SH-SY5Y (cell line): ENCODE measurements around the gene PAPPA2.

ENCODE experiments used
- GATA2 ChIP-seq: IDR thresholded peaks from 2 replicates; pipeline ENCODE4 v1.6.1; 2011; ENCODE audit warnings: mild to moderate bottlenecking, low read depth, low read length
- GATA3 ChIP-seq: IDR thresholded peaks from 2 replicates; pipeline ENCODE4 v1.6.1; 2011; ENCODE audit warnings: low read depth, mild to moderate bottlenecking, low read length, moderate library complexity

Gene PAPPA2, protein sequence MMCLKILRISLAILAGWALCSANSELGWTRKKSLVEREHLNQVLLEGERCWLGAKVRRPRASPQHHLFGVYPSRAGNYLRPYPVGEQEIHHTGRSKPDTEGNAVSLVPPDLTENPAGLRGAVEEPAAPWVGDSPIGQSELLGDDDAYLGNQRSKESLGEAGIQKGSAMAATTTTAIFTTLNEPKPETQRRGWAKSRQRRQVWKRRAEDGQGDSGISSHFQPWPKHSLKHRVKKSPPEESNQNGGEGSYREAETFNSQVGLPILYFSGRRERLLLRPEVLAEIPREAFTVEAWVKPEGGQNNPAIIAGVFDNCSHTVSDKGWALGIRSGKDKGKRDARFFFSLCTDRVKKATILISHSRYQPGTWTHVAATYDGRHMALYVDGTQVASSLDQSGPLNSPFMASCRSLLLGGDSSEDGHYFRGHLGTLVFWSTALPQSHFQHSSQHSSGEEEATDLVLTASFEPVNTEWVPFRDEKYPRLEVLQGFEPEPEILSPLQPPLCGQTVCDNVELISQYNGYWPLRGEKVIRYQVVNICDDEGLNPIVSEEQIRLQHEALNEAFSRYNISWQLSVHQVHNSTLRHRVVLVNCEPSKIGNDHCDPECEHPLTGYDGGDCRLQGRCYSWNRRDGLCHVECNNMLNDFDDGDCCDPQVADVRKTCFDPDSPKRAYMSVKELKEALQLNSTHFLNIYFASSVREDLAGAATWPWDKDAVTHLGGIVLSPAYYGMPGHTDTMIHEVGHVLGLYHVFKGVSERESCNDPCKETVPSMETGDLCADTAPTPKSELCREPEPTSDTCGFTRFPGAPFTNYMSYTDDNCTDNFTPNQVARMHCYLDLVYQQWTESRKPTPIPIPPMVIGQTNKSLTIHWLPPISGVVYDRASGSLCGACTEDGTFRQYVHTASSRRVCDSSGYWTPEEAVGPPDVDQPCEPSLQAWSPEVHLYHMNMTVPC (N-terminal part only)

DNA sequence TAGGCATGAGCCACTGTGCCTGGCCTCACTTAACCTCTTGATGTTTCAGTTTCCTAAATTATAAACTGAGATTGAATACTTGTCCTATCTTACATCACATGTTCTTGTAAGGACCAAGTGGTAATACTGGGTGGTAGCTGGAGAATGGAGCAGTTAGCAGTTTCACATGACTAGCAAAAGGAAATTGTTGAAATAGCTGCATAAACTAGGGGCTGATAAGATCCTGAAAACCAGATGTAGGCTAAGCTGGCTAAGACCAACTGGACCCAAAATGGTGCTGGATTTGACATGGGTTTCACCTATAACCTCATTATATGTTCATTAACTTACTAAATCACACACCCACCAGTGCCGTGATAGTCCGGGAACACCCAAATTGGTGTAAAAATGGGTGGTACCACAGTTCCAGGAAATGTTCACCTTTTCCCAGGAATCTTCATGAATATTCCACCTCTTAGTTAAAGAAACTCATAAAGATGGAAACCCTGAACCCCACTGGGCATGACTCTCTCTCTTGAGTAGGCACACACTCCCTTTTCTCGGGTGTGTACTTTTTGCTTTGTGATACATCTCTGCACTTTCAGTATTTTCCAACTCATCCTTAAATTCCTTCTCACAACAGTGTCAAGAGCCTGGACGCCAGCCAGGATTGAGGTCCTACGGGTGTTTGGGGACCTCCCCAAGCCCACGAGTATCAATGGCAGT is at the start of gene PAPPA2:
Gene PAPPA2 (plus strand): TSS at position 502 of the 705 bp plus-strand sequence. CDS start 93,148 bp downstream, outside the sequence.
- no peak for TF ChIP-seq GATA3
- no peak for TF ChIP-seq GATA2

DNA sequence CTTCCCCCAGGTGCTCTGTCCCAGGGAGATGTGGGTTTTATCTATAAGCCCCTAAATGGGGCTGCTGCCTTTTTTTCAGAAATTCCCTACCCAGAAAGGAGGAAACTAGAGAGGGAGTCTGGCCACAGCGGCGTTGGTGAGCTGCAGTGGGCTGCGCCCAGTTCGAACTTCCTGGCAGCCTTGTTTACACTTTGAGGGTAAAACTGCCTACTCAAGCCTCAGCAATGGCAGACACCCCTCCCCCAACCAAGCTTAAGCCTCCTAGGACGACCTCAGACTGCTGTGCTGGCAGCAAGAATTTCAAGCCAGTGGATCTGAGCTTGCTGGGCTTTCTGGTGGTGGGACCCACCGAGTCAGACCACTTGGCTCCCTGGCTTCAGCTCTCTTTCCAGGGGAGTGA is 46.2 kb upstream of the PAPPA2 start:
- TF ChIP-seq GATA2, result no peak
- TF ChIP-seq GATA3, result no peak

DNA sequence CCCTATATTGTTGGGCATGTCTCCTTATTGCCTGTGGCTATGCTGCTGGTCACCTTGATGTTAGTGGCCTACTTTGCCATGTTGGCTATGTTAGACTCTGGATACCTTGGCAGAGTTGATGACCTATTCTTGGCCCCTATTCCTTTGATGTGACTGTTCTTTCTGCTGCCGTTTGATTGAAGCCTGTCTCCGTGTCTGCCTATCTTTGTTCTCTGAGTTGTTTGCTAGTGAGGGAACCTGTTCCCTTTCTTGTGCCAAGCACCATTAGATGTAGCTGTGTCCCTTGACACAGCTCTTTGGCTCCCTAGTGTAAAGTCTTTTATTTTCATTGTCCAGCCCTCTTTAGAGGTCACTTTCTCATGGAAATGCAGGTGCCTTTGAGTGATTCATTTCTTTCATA is 28.7 kb upstream of the PAPPA2 start:
- TF ChIP-seq GATA2 (no peak), GATA3 (no peak)

DNA sequence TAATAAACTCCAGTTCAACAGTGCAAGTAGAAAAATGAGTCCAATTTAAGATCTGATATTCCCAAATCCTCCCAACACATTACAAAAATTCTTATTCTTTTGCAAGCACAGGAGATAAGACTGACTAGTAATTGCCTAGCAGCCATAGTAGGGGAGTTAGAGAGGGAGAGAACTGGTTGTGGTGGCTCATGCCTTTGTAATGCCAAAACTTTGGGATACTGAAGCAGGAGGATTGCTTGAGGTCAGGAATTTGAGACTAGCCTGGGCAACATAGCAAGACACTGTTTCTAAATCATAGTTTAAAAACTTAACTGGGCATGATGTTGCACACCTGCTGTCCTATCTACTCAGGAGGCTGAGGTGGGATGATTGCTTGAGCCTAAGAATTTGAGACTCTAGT is 26.7 kb upstream of the PAPPA2 start:
- no peak for TF ChIP-seq GATA2
- TF ChIP-seq GATA3, result no peak

DNA sequence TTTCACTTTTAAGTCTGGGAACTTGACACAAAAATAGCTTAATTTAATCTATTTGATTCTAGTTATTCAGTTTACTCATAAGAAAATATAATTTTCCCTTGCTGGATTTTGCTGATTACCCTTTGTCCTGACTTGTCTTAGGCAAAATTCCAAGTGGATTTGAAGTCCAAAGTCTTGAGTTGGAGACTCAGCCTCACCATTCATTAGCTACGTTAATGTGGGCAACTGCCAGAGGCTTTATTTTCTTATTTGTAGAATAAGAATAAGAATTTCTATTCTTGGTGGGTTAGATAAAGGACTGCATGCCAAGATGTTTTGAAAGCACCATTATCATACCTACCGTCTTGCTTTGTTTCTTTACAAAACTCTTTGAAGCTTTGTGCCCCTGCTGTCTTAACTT is 22.8 kb upstream of the PAPPA2 start:
- no peak for TF ChIP-seq GATA2
- no peak for TF ChIP-seq GATA3

DNA sequence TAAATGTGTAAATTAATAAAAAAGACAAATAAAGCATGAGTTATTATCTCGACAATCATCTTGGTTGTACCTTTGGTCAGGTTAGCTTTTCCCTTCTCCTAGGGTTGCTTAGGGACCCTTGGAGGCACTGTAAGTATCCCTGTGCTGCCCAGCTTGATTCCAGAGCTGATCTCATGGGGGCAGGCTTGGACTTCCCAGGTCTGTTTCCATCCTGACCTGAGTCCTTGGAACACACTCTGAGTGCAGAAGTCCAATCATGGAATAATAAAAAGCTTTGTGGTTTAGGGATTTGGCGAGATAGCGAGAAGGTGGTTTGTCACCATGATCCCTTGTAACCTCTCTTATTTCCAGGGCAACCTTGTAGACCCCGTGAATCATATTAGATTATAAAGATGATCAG is 18.7 kb upstream of the PAPPA2 start:
- TF ChIP-seq GATA2, result no peak

DNA sequence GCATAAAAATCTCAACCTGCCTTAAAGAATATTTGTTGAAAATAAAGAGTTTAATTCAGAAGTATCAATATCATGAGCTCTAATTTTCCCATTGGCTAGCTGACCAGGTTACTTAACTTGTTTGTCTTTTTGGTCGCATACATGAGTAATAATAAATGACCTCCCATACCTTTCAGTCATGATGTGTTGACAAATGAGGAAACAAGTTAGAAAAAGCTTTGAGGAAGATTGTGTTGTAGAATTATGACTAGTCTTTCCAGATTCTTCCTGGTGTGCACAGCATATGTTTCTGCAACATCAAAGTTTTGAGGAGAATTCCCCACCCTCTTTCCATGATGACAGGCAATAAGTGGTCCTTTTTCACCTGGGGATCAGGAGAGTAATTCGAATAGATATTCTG is 17.6 kb upstream of the PAPPA2 start:
- TF ChIP-seq GATA3, result no peak
- no peak for TF ChIP-seq GATA2

DNA sequence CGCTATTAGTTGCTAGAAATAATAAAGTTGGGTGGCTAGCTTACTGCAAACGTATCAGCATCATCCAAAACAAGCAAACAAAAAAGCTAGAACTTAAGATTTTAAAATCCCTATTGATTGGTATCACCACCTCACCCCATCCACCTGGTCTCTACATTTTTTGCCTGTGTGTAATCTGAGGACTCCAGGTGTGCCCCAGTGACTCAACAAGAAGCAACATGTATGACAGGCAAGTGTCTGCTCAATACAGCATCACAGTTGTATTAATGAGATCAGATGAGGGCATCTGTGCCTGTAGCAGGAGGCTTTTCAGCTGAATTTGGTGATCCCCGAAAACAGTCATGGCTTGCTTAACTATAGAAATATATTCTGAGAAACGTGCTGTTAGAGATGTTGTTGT is 14.6 kb upstream of the PAPPA2 start:
- TF ChIP-seq GATA3, result no peak
- no peak for TF ChIP-seq GATA2

DNA sequence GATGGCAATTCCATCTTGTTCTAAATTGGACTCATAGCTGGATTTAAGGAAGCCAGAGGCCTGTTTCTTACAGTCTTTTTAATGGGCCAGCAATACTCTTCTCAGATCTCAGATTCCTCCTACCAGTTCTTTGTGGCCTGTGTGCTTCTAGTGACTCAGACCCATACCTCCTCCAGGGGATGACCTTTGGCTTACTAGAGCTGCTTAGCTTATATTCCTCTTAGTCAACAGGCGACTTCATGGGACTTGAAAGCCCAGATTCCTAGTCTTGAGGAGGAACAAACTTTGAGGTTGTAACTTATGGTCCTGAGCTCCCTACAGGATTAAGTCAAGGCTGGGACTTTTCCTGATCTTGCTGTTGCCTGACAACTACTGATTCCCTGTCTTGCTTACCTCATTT is 12.4 kb upstream of the PAPPA2 start:
- TF ChIP-seq GATA2, result no peak
- no peak for TF ChIP-seq GATA3

DNA sequence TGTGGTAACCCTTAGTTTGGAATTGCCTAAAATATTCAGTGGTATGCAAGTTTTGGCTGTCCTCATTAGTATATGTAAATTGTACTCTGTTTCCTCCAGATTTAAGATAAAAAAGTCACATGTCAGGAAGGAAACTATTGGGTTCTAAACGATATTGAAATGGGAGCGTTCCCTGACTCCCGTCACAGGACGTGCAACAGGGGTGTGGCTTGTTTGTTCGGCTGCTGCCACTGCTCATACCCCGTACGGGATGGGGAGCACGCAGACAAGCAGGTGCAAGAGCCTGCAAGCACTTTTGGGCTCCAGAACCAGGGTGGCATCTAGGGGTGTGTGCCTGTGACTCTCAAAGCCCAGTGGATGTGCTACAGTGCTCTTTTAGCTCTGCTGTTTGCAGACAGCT is 6.2 kb upstream of the PAPPA2 start:
- no peak for TF ChIP-seq GATA3
- TF ChIP-seq GATA2, result no peak

DNA sequence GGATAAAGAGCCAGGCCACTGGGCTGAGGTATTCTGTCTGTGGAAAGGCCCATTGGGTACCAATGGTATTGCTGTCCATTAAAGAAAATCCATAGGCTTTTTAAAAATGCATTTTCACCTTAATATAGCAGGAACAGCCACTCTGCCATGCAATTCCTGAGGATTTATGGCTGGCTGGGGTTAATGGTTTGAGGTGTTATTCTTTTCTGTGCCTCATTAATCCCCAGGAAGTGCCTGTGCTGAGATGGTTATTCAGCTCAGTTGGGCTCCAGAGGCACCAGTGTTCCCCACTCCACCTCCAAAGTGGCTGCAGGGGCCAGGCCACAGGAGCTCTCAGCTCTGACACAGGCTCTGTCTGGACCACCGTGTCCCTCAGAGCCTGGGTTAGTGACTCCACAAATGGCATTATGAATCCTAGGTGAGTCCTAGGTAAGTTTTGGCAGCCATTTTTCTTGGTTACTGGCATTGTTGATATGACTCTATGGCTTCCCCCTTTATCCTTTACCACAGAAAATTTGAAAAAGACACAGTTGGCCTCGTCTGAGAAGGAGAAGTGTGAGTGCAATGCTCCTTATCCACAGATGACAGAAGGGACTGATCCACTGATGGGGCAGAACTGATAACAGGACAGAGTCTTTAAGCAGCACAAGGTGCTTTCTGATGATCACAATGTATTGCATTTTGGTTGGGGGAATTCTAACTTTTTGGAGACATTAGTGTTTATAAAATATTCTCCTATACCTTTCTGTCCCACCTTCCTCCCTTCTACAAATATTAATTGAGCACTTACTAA is 2.2 kb upstream of the PAPPA2 start:
- TF ChIP-seq GATA3 (no peak), GATA2 (no peak)

DNA sequence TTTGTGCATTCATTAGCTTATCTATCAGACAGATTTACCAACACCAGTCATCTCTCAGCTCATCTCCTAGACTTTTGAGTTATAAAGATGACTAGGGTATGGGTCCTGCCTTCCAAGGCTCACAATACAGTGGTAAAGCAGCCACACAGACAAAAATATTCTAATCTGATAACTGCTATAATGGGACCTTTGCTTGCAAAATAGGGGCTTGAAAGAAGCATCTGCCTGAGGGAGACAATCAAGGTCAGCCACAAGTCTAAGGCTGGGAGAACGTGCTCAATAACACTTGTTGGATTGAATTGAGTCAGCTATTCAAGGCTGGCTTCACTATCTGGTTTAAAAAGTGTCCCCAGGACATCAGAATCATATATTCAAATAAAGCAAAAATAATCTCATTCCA is 1.4 kb upstream of the PAPPA2 start:
- TF ChIP-seq GATA3, result no peak
- no peak for TF ChIP-seq GATA2

DNA sequence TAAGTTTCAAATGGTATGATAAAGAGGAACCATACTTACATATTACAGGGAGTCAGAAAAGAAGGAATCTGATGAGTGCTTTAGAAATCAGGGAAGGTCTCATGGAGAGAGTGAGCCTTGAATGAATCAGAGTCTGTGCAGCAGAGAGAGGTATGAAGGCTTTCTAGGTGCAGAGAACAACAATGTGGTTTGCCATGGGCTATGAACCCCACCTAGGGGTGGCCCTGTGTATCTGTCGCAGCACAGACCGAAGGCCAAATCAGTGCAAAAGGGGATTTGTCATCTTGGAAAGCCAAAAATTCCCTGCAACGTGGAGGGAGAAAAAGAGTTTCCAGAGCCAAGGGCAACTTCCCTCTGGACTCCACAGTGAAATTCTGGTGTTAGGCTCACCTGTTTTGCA is 3.5 kb downstream of the PAPPA2 start:
- no peak for TF ChIP-seq GATA3
- TF ChIP-seq GATA2, result no peak
